Activated T-cell treated with anti-CD3 and anti-CD28 coated beads for 24 hours (primary cell): ENCODE results near the gene VPS25.
"Not testable (repeated sequence)": the region's sequence is repeated elsewhere in the genome, so short reads cannot be mapped to it uniquely, and the experiment has no call there.

Experiments
- DNase-seq: peaks from one replicate; pipeline ENCODE4 v3.0.0-alpha.2; 2020; ENCODE audit warnings: low read depth

Gene VPS25

GRCh38 chr17:42768006-42768405 lies 5.2 kb upstream of the VPS25 start:
- DNase-seq, result not testable (repeated sequence)

GRCh38 chr17:42769964-42770363 lies 3.3 kb upstream of the VPS25 start:
- DNase-seq, result not testable (repeated sequence)

- DNase-seq, result no peak
These were observed 332 bp upstream of the VPS25 start for GRCh38 chr17:42772945-42773289.

GRCh38 chr17:42774066-42774745 lies 957 bp downstream of the VPS25 start:
- DNase-seq, result no peak

- DNase-seq, result no peak
These were observed 2.4 kb downstream of the VPS25 start for GRCh38 chr17:42775534-42776098.

GRCh38 chr17:42778570-42778969 lies 5.3 kb downstream of the VPS25 start:
- DNase-seq, result no peak

- DNase-seq, result no peak
These were observed 6.2 kb downstream of the VPS25 start for GRCh38 chr17:42779304-42779935.

- DNase-seq, result no peak
These were observed 6.9 kb downstream of the VPS25 start, which contains the start of gene WNK4 for GRCh38 chr17:42779936-42780850. WNK4 (plus strand) TSS chr17:42780610; CDS start chr17:42780699, 89 bp downstream.

- no peak for DNase-seq
These were observed 7.8 kb downstream of the VPS25 start for GRCh38 chr17:42780851-42781638.

- DNase-seq, result no peak
These were observed 8.5 kb downstream of the VPS25 start for GRCh38 chr17:42781639-42782165.

GRCh38 chr17:42782166-42783061 lies 9.2 kb downstream of the VPS25 start:
- DNase-seq, result no peak

GRCh38 chr17:42783062-42783790 lies 10.0 kb downstream of the VPS25 start:
- DNase-seq, result no peak

- no peak for DNase-seq
These were observed 10.5 kb downstream of the VPS25 start for GRCh38 chr17:42783791-42784138.

- no peak for DNase-seq
These were observed 11.2 kb downstream of the VPS25 start for GRCh38 chr17:42784409-42784808.

GRCh38 chr17:42784811-42785592 lies 11.8 kb downstream of the VPS25 start:
- no peak for DNase-seq

GRCh38 chr17:42787266-42787665 lies 14.0 kb downstream of the VPS25 start:
- DNase-seq, result no peak

- no peak for DNase-seq
These were observed 18.7 kb downstream of the VPS25 start for GRCh38 chr17:42791948-42792347.

- DNase-seq, result no peak
These were observed 19.3 kb downstream of the VPS25 start for GRCh38 chr17:42792545-42792944.

- no peak for DNase-seq
These were observed 21.8 kb downstream of the VPS25 start for GRCh38 chr17:42795061-42795460.
